Measurements from ENCODE around the gene PURB. TPM values are rescaled to one million over a fixed set of nuclear protein-coding genes. Genes with fewer than 3 reads are reported as not detected.

PURB gene
- polyA plus RNA-seq (12.9 and 14.7 TPM in 2 replicates), polyA minus RNA-seq (34.3 and 35.4 TPM in 2 replicates)

GRCh38 chr7:44885394-44886317 is at the start of gene PURB:
TSS of gene PURB (minus strand) at chr7:44885530. CDS start at chr7:44885348, 182 bp downstream.
- peak within 1 kb of the TSS; percentile 100 for H2AFZ ChIP-seq (ENCODE audit: low read depth, low read length)
- peak within 1 kb of the TSS; percentile 97 for H3K27ac ChIP-seq (ENCODE audit: low read length)
- TF ChIP-seq REST (IDR thresholded peaks at IDR 0.05; ENCODE audit: borderline replicate concordance) = peak; percentile 55
- TF ChIP-seq RAD21 (conservative IDR thresholded peaks at IDR 0.05) = peak; percentile 28
- TF ChIP-seq TAF1 (IDR thresholded peaks at IDR 0.05; ENCODE audit: low read depth) = no peak
- peak; percentile 97 for TF ChIP-seq POLR2AphosphoS5 (IDR thresholded peaks at IDR 0.05)
- no peak for TF ChIP-seq CTCF (IDR thresholded peaks at IDR 0.05; ENCODE audit: poor library complexity, severe bottlenecking)
- TF ChIP-seq EP300 (conservative IDR thresholded peaks at IDR 0.05; ENCODE audit: poor library complexity, severe bottlenecking) = peak; percentile 79
- TF ChIP-seq SMC3 (conservative IDR thresholded peaks at IDR 0.05; ENCODE audit: poor library complexity) = peak; percentile 53
- peak; percentile 80 for TF ChIP-seq MXI1 (conservative IDR thresholded peaks at IDR 0.05; ENCODE audit: poor library complexity, severe bottlenecking)
- H3K36me3 ChIP-seq (ENCODE audit: insufficient read depth, low read length) = no peaks in the 10 kb centered on the region
- no peaks in the 10 kb centered on the region for H4K20me1 ChIP-seq (ENCODE audit: insufficient read depth)
- no peaks in the 10 kb centered on the region for H3K9me3 ChIP-seq (ENCODE audit: low read length)
- H3K9me2 ChIP-seq (ENCODE audit: insufficient read depth, low read length) = no peaks in the 10 kb centered on the region
- H3K27me3 ChIP-seq (ENCODE audit: insufficient read depth, low read depth, low read length) = no peaks in the 10 kb centered on the region
- H3K4me3 ChIP-seq (ENCODE audit: low read length) = peak within 1 kb of the TSS; percentile 96
- H3K79me2 ChIP-seq (replicated peaks; ENCODE audit: insufficient read depth, low read length) = peaks cover 39% of the 10 kb centered on the region
- H3F3A ChIP-seq (ENCODE audit: insufficient read depth, low read length, poor library complexity, severe bottlenecking) = peaks cover 3% of the 10 kb centered on the region
- peak within 1 kb of the TSS; percentile 98 for H3K9ac ChIP-seq (ENCODE audit: low read length)
- peak within 1 kb of the TSS; percentile 97 for H3K4me2 ChIP-seq (ENCODE audit: low read length)

GRCh38 chr7:44935016-44935415 is 49.7 kb upstream of the PURB start:
- H3K9me3 ChIP-seq (ENCODE audit: low read length) = no peaks in the 10 kb centered on the region
- no peak overlapping the region for H3K9ac ChIP-seq (ENCODE audit: low read length)
- H3K36me3 ChIP-seq (ENCODE audit: insufficient read depth, low read length) = no peaks in the 10 kb centered on the region
- H3F3A ChIP-seq (ENCODE audit: insufficient read depth, low read length, poor library complexity, severe bottlenecking) = no peaks in the 10 kb centered on the region
- H3K27me3 ChIP-seq (ENCODE audit: insufficient read depth, low read depth, low read length) = no peaks in the 10 kb centered on the region
- TF ChIP-seq TAF1 (IDR thresholded peaks at IDR 0.05; ENCODE audit: low read depth) (no peak), CTCF (IDR thresholded peaks at IDR 0.05; ENCODE audit: poor library complexity, severe bottlenecking) (no peak), MXI1 (conservative IDR thresholded peaks at IDR 0.05; ENCODE audit: poor library complexity, severe bottlenecking) (no peak), EP300 (conservative IDR thresholded peaks at IDR 0.05; ENCODE audit: poor library complexity, severe bottlenecking) (no peak), RAD21 (conservative IDR thresholded peaks at IDR 0.05) (no peak), POLR2AphosphoS5 (IDR thresholded peaks at IDR 0.05) (no peak), REST (IDR thresholded peaks at IDR 0.05; ENCODE audit: borderline replicate concordance) (no peak), SMC3 (conservative IDR thresholded peaks at IDR 0.05; ENCODE audit: poor library complexity) (no peak), EZH2 (IDR thresholded peaks at IDR 0.05; ENCODE audit: borderline replicate concordance, insufficient read depth, low read length, poor library complexity, severe bottlenecking) (no peak)
- no peaks in the 10 kb centered on the region for H3K9me2 ChIP-seq (ENCODE audit: insufficient read depth, low read length)
- H3K79me2 ChIP-seq (replicated peaks; ENCODE audit: insufficient read depth, low read length) = no peaks in the 10 kb centered on the region
- no peak overlapping the region for H3K27ac ChIP-seq (ENCODE audit: low read length)
- H3K4me2 ChIP-seq (ENCODE audit: low read length) = no peak overlapping the region
- H2AFZ ChIP-seq (ENCODE audit: low read depth, low read length) = no peak overlapping the region
- no peak overlapping the region for H3K4me3 ChIP-seq (ENCODE audit: low read length)
- H4K20me1 ChIP-seq (ENCODE audit: insufficient read depth) = no peaks in the 10 kb centered on the region

Measured in neural cell (in vitro differentiated cells).